ENCODE data around the gene DLG1.

GRCh38 chr3:197283045-197283444 lies 15.4 kb downstream of the DLG1 start:
- no peak for TF ChIP-seq CTCF (IDR thresholded peaks at IDR 0.05)
- no peak for TF ChIP-seq EP300 (IDR thresholded peaks at IDR 0.05)
- no peak for TF ChIP-seq POLR2A (IDR thresholded peaks at IDR 0.05)
- no peak for TF ChIP-seq POLR2AphosphoS5 (IDR thresholded peaks at IDR 0.05)

Measured in stomach (tissue), 4 donors.